ENCODE data around the gene USP1. TPM values are rescaled to one million over a fixed set of nuclear protein-coding genes. Genes with fewer than 3 reads are reported as not detected.

USP1 gene
- total RNA-seq, 5 donors from 2014 or later (not counting 1 experiment from before 2014, with no cell fraction given), result 25.9 to 36.5 (median 33.0) TPM

DNA sequence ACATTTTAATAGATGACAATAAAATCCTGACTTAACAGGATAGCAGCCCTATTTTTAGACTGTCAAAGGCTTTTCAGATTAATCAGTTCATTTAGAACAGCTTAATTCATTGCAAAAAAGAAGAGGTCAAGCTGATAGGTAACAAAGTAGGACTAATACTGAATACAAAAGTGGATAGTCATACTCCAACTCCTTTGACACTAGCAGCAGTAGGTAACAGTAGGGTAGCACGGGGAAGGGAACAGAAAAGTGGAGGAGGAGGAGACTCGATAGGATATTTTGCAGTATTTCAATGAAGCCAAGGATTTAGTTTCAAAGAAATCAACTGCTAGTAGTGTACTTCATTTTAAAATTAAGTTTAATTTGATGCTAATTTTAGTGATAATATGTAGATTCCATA, 51.1 kb downstream of the USP1 start:
- Mint-ChIP-seq H3K27ac (no peak overlapping the region), H3K4me3 (no peak overlapping the region), H3K36me3 (peaks cover 27% of the 10 kb centered on the region), H3K4me1 (no peaks in the 10 kb centered on the region), H3K27me3 (no peaks in the 10 kb centered on the region), H3K9me3 (no peaks in the 10 kb centered on the region)
- Histone ChIP-seq H3K9me3 (no peaks in the 10 kb centered on the region), H3K27me3 (replicated peaks in 1 of 2; ENCODE audit: control insufficient read depth in 2 of 2, extremely low read depth in 1 of 2, insufficient read depth in 2 of 2, low read length in 1 of 2) (no peaks in the 10 kb centered on the region), H3K4me1 (ENCODE audit: control insufficient read depth in 1 of 2, extremely low read depth in 1 of 2, insufficient read depth in 2 of 2, low read length in 2 of 2) (no peaks in the 10 kb centered on the region), H3K4me3 (ENCODE audit: control insufficient read depth in 1 of 2, extremely low read depth in 1 of 2, low read length in 1 of 2) (no peak overlapping the region), H3K27ac (ENCODE audit: low read length) (no peak overlapping the region), H3K36me3 (ENCODE audit: control insufficient read depth in 2 of 2, extremely low read depth in 1 of 2, insufficient read depth in 1 of 2, low read length in 1 of 2) (peaks cover 3 to 4% of the 10 kb centered on the region in 2 donors)
- WGBS (ENCODE audit: insufficient coverage), result no CpG with 5 or more reads among the region's 2 CpGs
- ATAC-seq (replicated peaks in 1 of 4) (no peak), DNase-seq (no peak)
- CTCF ChIA-PET, result no interaction called here
- POLR2A ChIA-PET, result no interaction called here

DNA sequence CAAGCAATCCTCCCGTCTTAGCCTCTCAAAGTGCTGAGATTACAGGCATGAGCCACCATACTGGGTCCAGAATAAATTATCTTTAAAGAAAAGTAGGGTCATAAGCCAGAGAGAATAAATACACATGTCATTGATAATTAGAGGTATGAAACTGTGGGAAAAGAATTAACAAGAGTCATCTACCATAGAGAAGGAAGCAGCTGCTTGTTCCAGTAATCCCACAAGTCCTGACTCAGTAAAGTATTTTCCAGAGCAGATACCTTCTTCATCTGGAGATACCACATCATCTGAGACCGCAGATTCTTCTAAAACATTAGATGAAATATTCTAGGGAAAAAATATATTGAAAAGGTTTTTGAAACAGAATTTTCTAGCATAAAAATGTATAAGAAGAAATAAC, 55.7 kb downstream of the USP1 start:
- peaks cover 3 to 8% of the 10 kb centered on the region in 2 donors for H3K36me3 ChIP-seq (ENCODE audit: control insufficient read depth in 2 of 2, extremely low read depth in 1 of 2, insufficient read depth in 1 of 2, low read length in 1 of 2)
- H3K4me3 ChIP-seq (ENCODE audit: control insufficient read depth in 1 of 2, extremely low read depth in 1 of 2, low read length in 1 of 2), result no peak overlapping the region
- H3K36me3 Mint-ChIP-seq, result peaks cover 40% of the 10 kb centered on the region
- no peaks in the 10 kb centered on the region for H3K27me3 ChIP-seq (replicated peaks in 1 of 2; ENCODE audit: control insufficient read depth in 2 of 2, extremely low read depth in 1 of 2, insufficient read depth in 2 of 2, low read length in 1 of 2)
- no peak overlapping the region for H3K27ac ChIP-seq (ENCODE audit: low read length)
- H3K9me3 ChIP-seq, result no peaks in the 10 kb centered on the region
- CTCF ChIA-PET, result no interaction called here
- H3K9me3 Mint-ChIP-seq, result no peaks in the 10 kb centered on the region
- DNase-seq (no peak), ATAC-seq (replicated peaks in 1 of 4) (no peak)
- no CpG with 5 or more reads among the region's 2 CpGs for WGBS (ENCODE audit: insufficient coverage)
- no peaks in the 10 kb centered on the region for H3K27me3 Mint-ChIP-seq
- POLR2A ChIA-PET, result no interaction called here
- H3K4me1 ChIP-seq (ENCODE audit: control insufficient read depth in 1 of 2, extremely low read depth in 1 of 2, insufficient read depth in 2 of 2, low read length in 2 of 2), result no peaks in the 10 kb centered on the region
- H3K27ac Mint-ChIP-seq, result no peak overlapping the region
- no peaks in the 10 kb centered on the region for H3K4me1 Mint-ChIP-seq
- no peak overlapping the region for H3K4me3 Mint-ChIP-seq

DNA sequence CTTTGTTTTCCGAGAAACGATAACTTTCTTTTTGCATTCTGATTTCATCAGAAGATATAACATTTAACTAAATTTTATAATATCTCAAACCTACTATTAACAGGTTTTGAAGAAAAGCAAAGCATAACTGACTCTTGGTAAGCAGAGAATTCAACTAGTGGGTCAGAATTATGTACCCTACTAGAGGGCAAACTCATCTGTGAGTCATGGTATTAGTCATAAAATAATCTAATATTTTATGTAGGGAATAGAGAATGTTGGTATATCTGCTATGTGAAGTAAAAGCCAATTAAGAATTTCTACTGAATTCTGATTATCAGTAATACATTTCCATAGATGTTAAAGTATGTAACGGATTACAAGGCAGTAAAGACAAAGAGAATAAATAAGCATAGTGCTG, 56.8 kb downstream of the USP1 start:
- DNase-seq (no peak), ATAC-seq (replicated peaks in 1 of 4) (no peak)
- Histone ChIP-seq H3K4me3 (ENCODE audit: control insufficient read depth in 1 of 2, extremely low read depth in 1 of 2, low read length in 1 of 2) (no peak overlapping the region), H3K36me3 (ENCODE audit: control insufficient read depth in 2 of 2, extremely low read depth in 1 of 2, insufficient read depth in 1 of 2, low read length in 1 of 2) (peaks cover 3 to 8% of the 10 kb centered on the region in 2 donors), H3K4me1 (ENCODE audit: control insufficient read depth in 1 of 2, extremely low read depth in 1 of 2, insufficient read depth in 2 of 2, low read length in 2 of 2) (no peaks in the 10 kb centered on the region), H3K27me3 (replicated peaks in 1 of 2; ENCODE audit: control insufficient read depth in 2 of 2, extremely low read depth in 1 of 2, insufficient read depth in 2 of 2, low read length in 1 of 2) (no peaks in the 10 kb centered on the region), H3K9me3 (no peaks in the 10 kb centered on the region), H3K27ac (ENCODE audit: low read length) (no peak overlapping the region)
- Mint-ChIP-seq H3K9me3 (no peaks in the 10 kb centered on the region), H3K4me1 (no peaks in the 10 kb centered on the region), H3K36me3 (peaks cover 41% of the 10 kb centered on the region), H3K27ac (no peak overlapping the region), H3K27me3 (no peaks in the 10 kb centered on the region), H3K4me3 (no peak overlapping the region)
- ChIA-PET CTCF (no interaction called here), POLR2A (no interaction called here)
- WGBS (ENCODE audit: insufficient coverage), result no CpG with 5 or more reads among the region's 3 CpGs

DNA sequence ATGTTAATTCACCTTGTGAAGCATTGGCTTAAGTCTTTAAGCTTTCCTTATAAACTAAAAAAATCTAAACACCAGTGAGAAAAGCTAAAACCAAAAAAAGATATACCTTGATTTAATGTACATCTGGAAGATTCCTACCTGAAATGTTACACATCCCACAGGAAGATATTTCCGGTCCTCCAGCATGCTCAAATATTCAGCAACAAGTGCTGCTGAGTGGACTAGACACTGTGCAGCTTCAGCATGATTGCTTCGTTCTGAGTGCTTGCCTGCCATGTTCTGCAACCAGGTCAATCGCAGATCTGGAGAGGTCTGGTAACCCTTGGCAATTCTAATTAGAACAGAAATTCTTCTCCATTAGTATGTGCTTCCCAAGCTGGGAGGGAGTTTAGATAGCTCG, 57.3 kb downstream of the USP1 start:
- no peak overlapping the region for H3K27ac ChIP-seq (ENCODE audit: low read length)
- H3K27me3 ChIP-seq (replicated peaks in 1 of 2; ENCODE audit: control insufficient read depth in 2 of 2, extremely low read depth in 1 of 2, insufficient read depth in 2 of 2, low read length in 1 of 2), result no peaks in the 10 kb centered on the region
- no peak for DNase-seq
- no peaks in the 10 kb centered on the region for H3K9me3 ChIP-seq
- no peaks in the 10 kb centered on the region for H3K9me3 Mint-ChIP-seq
- no peaks in the 10 kb centered on the region for H3K27me3 Mint-ChIP-seq
- ATAC-seq (replicated peaks in 1 of 4), result no peak
- H3K36me3 Mint-ChIP-seq, result peaks cover 39% of the 10 kb centered on the region
- ChIA-PET CTCF (no interaction called here), POLR2A (no interaction called here)
- no peaks in the 10 kb centered on the region for H3K4me1 Mint-ChIP-seq
- H3K4me3 ChIP-seq (ENCODE audit: control insufficient read depth in 1 of 2, extremely low read depth in 1 of 2, low read length in 1 of 2), result no peak overlapping the region
- H3K36me3 ChIP-seq (ENCODE audit: control insufficient read depth in 2 of 2, extremely low read depth in 1 of 2, insufficient read depth in 1 of 2, low read length in 1 of 2), result peaks cover 3 to 8% of the 10 kb centered on the region in 2 donors
- H3K4me3 Mint-ChIP-seq, result no peak overlapping the region
- 93% methylated on average over 2 of the region's 4 CpGs for WGBS (ENCODE audit: insufficient coverage)
- no peak overlapping the region for H3K27ac Mint-ChIP-seq
- no peaks in the 10 kb centered on the region for H3K4me1 ChIP-seq (ENCODE audit: control insufficient read depth in 1 of 2, extremely low read depth in 1 of 2, insufficient read depth in 2 of 2, low read length in 2 of 2)

DNA sequence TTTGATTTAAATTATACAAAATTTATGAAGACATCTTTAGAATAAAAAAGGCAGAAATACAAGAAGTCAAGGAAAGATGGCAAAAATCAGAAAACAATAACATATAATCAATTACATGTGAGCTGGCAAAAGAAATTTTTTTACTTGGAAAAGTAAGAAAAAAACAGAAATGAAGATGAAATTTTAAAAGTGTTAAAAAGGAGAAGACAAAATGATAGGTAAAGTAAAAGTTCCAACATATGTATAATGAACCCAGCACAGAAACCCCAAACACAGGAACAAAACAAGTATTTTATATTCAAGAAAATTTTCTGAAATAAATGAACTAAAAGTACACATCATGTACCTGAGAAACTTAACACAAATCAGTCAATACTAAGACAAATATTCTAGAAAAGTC, 63.4 kb downstream of the USP1 start:
- H3K9me3 Mint-ChIP-seq, result no peaks in the 10 kb centered on the region
- H3K4me1 Mint-ChIP-seq, result no peaks in the 10 kb centered on the region
- CTCF ChIA-PET, result interaction anchor here in 1 of 2 donors (0.6 kb wide), 1 partner anchor 91 kb away, joined by 3 read pairs; no protein-coding TSS in a partner anchor
- no peaks in the 10 kb centered on the region for H3K9me3 ChIP-seq
- H3K4me1 ChIP-seq (ENCODE audit: control insufficient read depth in 1 of 2, extremely low read depth in 1 of 2, insufficient read depth in 2 of 2, low read length in 2 of 2), result no peaks in the 10 kb centered on the region
- no peak overlapping the region for H3K4me3 Mint-ChIP-seq
- peaks cover 32% of the 10 kb centered on the region for H3K36me3 Mint-ChIP-seq
- POLR2A ChIA-PET, result no interaction called here
- no peaks in the 10 kb centered on the region for H3K27me3 ChIP-seq (replicated peaks in 1 of 2; ENCODE audit: control insufficient read depth in 2 of 2, extremely low read depth in 1 of 2, insufficient read depth in 2 of 2, low read length in 1 of 2)
- no peak overlapping the region for H3K4me3 ChIP-seq (ENCODE audit: control insufficient read depth in 1 of 2, extremely low read depth in 1 of 2, low read length in 1 of 2)
- no peak overlapping the region for H3K27ac ChIP-seq (ENCODE audit: low read length)
- ATAC-seq (replicated peaks in 1 of 4), result no peak
- H3K36me3 ChIP-seq (ENCODE audit: control insufficient read depth in 2 of 2, extremely low read depth in 1 of 2, insufficient read depth in 1 of 2, low read length in 1 of 2), result peaks cover 0 to 2% of the 10 kb centered on the region in 2 donors
- DNase-seq, result no peak
- no peaks in the 10 kb centered on the region for H3K27me3 Mint-ChIP-seq
- no peak overlapping the region for H3K27ac Mint-ChIP-seq

Other genes with a start within 250 kb of the USP1 start
- gene L1TD1, start 242.2 kb upstream of the USP1 start, total RNA-seq, result under 1 TPM in 4 of 5 donors, not detected in 1; 0.09 to 0.47 (median 0.40) TPM
- not detected for gene KANK4, start 117.6 kb upstream of the USP1 start, total RNA-seq
- gene ANGPTL3, start 160.5 kb downstream of the USP1 start, total RNA-seq, result not detected